ENCODE results near the gene WDR46.

WDR46 gene

DNA sequence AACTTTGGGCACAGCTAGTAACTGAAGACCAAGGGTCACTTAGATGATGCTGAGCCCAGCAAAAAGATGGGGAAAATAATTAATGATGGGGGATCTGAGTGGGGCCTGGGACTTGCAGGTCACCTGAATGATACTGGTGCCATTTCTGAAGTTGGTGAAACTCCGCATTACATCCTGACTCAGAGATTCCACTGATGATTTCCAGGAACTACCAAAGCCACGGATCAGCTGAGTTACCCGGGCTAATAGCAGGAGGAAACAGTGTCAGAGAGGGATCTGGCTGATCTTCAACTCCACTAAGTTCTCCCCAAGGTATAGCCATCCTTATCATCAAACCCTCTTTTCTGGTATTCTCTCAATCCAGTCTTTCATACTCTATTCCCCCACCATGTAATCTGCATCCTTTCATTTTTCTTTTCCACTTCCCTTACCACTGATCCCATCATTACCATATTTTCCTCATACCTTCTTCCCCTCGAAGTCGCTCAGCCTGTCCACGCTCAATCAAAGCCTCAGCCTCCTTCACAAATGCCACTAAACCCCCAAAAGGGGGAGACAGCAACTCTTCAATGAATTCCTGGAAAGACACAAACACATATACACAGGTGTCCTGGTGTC lies 37.5 kb downstream of the WDR46 start:
- no peak overlapping the region for H3K4me3 ChIP-seq (ENCODE audit: low read length)
- H2AFZ ChIP-seq (ENCODE audit: low read length), result no peak overlapping the region
- H3K4me1 ChIP-seq (ENCODE audit: low read length), result peaks cover 10% of the 10 kb centered on the region
- H3K9me2 ChIP-seq (replicated peaks; ENCODE audit: insufficient read depth, low read length), result no peaks in the 10 kb centered on the region
- no peak overlapping the region for H3K27ac ChIP-seq (ENCODE audit: low read length)
- TF ChIP-seq, protein P1, sequence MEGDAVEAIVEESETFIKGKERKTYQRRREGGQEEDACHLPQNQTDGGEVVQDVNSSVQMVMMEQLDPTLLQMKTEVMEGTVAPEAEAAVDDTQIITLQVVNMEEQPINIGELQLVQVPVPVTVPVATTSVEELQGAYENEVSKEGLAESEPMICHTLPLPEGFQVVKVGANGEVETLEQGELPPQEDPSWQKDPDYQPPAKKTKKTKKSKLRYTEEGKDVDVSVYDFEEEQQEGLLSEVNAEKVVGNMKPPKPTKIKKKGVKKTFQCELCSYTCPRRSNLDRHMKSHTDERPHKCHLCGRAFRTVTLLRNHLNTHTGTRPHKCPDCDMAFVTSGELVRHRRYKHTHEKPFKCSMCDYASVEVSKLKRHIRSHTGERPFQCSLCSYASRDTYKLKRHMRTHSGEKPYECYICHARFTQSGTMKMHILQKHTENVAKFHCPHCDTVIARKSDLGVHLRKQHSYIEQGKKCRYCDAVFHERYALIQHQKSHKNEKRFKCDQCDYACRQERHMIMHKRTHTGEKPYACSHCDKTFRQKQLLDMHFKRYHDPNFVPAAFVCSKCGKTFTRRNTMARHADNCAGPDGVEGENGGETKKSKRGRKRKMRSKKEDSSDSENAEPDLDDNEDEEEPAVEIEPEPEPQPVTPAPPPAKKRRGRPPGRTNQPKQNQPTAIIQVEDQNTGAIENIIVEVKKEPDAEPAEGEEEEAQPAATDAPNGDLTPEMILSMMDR (IDR thresholded peaks at IDR 0.05; ENCODE audit: low read length), result no peak; the same call in 1 of the 2 replicates
- no peak for TF ChIP-seq EZH2 (optimal IDR thresholded peaks at IDR 0.05; ENCODE audit: low read depth, low read length)
- TF ChIP-seq EZH2phosphoT487 (IDR thresholded peaks at IDR 0.05; ENCODE audit: low read length), result no peak
- H3K4me2 ChIP-seq (ENCODE audit: low read depth, low read length), result no peak overlapping the region
- no peak overlapping the region for H3K9ac ChIP-seq (ENCODE audit: low read length)
- H4K20me1 ChIP-seq (ENCODE audit: insufficient read depth, low read length), result no peaks in the 10 kb centered on the region
- peaks cover 6% of the 10 kb centered on the region for H3F3A ChIP-seq (ENCODE audit: insufficient read depth, low read length)
- no peaks in the 10 kb centered on the region for H3K36me3 ChIP-seq (replicated peaks; ENCODE audit: insufficient read depth, low read length)
- no peaks in the 10 kb centered on the region for H3K9me3 ChIP-seq (replicated peaks; ENCODE audit: insufficient read depth, low read length)
- no peaks in the 10 kb centered on the region for H3K27me3 ChIP-seq (replicated peaks; ENCODE audit: insufficient read depth, low read length)
- H3K79me2 ChIP-seq (ENCODE audit: low read length), result peaks cover 12% of the 10 kb centered on the region
- no peak for DNase-seq

DNA sequence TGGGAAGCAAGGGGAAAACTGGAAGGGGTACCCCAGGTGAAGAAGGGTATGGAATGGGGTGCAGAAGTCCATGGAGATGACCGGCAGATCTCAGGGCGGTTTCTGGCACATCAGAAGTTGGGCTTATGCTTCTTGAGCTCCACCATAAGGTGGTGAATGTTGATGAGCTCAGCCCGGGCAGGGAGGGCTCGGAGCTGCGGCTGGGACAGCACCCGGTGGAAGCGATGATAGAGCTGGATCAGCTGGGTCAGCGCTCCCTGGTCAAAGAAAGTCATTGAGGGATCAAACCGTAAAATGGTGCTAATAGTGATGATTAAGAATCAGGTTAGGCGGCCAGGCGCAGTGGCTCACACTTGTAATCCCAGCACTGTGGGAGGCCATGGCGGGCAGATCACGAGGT lies 38.3 kb downstream of the WDR46 start:
- Histone ChIP-seq H3F3A (ENCODE audit: insufficient read depth, low read length) (peaks cover 6% of the 10 kb centered on the region), H3K9ac (ENCODE audit: low read length) (no peak overlapping the region), H3K27ac (ENCODE audit: low read length) (no peak overlapping the region), H2AFZ (ENCODE audit: low read length) (no peak overlapping the region), H4K20me1 (ENCODE audit: insufficient read depth, low read length) (no peaks in the 10 kb centered on the region), H3K4me1 (ENCODE audit: low read length) (peaks cover 10% of the 10 kb centered on the region), H3K36me3 (replicated peaks; ENCODE audit: insufficient read depth, low read length) (no peaks in the 10 kb centered on the region), H3K9me3 (replicated peaks; ENCODE audit: insufficient read depth, low read length) (no peaks in the 10 kb centered on the region), H3K4me3 (ENCODE audit: low read length) (no peak overlapping the region), H3K79me2 (ENCODE audit: low read length) (peaks cover 12% of the 10 kb centered on the region), H3K4me2 (ENCODE audit: low read depth, low read length) (peak overlapping the region; percentile 94; the same call in 1 of the 2 replicates), H3K27me3 (replicated peaks; ENCODE audit: insufficient read depth, low read length) (no peaks in the 10 kb centered on the region), H3K9me2 (replicated peaks; ENCODE audit: insufficient read depth, low read length) (no peaks in the 10 kb centered on the region)
- TF ChIP-seq, protein P1 (IDR thresholded peaks at IDR 0.05; ENCODE audit: low read length), result no peak
- TF ChIP-seq EZH2 (optimal IDR thresholded peaks at IDR 0.05; ENCODE audit: low read depth, low read length) (no peak), EZH2phosphoT487 (IDR thresholded peaks at IDR 0.05; ENCODE audit: low read length) (no peak)
- no peak for DNase-seq

GRCh38 chr6:33249732-33250630 lies 39.1 kb downstream of the WDR46 start:
- no peak for TF ChIP-seq EZH2 (optimal IDR thresholded peaks at IDR 0.05; ENCODE audit: low read depth, low read length)
- no peak for TF ChIP-seq EZH2phosphoT487 (IDR thresholded peaks at IDR 0.05; ENCODE audit: low read length)
- TF ChIP-seq, protein P1 (IDR thresholded peaks at IDR 0.05; ENCODE audit: low read length), result no peak
- peak overlapping the region; percentile 94 for H3K4me2 ChIP-seq (ENCODE audit: low read depth, low read length)
- DNase-seq, result no peak
- H3K4me3 ChIP-seq (ENCODE audit: low read length), result peak overlapping the region; percentile 75
- peaks cover 10% of the 10 kb centered on the region for H3K4me1 ChIP-seq (ENCODE audit: low read length)
- peak overlapping the region; percentile 82 for H3K9ac ChIP-seq (ENCODE audit: low read length)
- H3F3A ChIP-seq (ENCODE audit: insufficient read depth, low read length), result peaks cover 6% of the 10 kb centered on the region
- no peaks in the 10 kb centered on the region for H3K27me3 ChIP-seq (replicated peaks; ENCODE audit: insufficient read depth, low read length)
- no peaks in the 10 kb centered on the region for H3K9me3 ChIP-seq (replicated peaks; ENCODE audit: insufficient read depth, low read length)
- H4K20me1 ChIP-seq (ENCODE audit: insufficient read depth, low read length), result no peaks in the 10 kb centered on the region
- H3K79me2 ChIP-seq (ENCODE audit: low read length), result peaks cover 12% of the 10 kb centered on the region
- peak overlapping the region; percentile 62 for H2AFZ ChIP-seq (ENCODE audit: low read length)
- peak overlapping the region; percentile 77 for H3K27ac ChIP-seq (ENCODE audit: low read length)
- no peaks in the 10 kb centered on the region for H3K9me2 ChIP-seq (replicated peaks; ENCODE audit: insufficient read depth, low read length)
- H3K36me3 ChIP-seq (replicated peaks; ENCODE audit: insufficient read depth, low read length), result no peaks in the 10 kb centered on the region
